Measurements from ENCODE around the gene CNN2.
A peak's percentile ranks its signal among the peaks of the same experiment; 100 is the strongest.

The CNN2 gene

DNA sequence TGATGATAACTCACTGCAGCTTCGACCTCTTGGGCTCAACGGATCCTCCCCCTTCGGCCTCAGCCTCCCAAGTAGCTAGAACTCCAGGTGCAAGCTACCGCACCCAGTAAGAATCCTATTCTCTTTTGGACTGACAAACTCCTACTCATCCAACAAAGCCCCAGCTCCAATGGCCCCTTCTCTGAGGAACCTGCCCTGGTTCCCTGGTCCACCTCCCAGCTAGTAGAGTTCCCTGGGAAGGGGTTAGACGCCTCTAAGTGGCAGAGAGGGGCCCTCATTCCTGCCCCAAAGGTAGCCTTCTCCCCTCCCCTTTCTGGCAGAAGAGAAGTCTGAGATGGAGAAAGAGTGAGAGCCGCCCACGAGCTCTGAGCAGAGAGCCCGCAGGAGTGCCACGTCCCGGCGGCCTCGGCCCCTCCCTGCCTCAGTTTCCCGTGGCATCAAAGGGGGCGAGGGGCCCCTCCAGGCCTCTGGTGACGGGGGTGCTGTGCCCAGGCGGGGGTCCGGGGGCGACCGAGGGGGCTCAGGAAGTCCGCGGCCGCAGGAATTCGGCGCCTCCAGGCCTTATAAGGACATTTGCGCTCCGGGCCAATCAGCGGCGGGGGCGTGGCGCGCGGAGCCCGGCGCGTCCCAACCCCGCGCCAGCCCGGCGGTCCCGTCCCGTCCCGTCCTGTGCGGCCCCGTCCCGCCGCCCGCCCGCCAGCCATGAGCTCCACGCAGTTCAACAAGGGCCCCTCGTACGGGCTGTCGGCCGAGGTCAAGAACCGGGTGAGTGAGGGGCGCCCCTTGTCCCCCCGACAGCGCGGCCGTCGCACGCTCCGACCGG, at the start of gene CNN2:
Gene CNN2, plus strand, starts transcription at position 649 of the 823 bp plus-strand sequence. Its CDS starts 54 bp downstream, at position 703.
- DNase-seq = no peak

DNA sequence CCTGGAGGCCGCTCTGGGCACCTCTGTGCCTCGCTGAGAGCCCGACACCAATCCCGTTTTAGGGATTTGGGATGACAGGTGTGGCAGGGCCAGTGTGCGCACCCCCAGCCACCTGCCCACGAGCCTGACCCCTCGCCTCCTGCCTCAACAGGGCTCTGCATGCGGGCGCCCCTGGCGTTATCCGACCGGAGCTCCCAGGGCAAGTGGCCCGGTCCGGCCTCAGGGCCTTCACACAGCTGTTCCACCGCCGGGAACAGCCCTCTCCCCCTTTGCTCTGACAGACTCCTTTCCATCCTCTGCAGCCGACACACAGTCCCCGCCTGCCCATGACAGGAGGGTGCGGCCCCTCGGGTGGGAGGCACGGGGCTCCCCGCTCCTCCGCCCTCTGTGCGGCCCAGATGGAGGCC, 49.3 kb upstream of the CNN2 start:
- DNase-seq = no peak

DNA sequence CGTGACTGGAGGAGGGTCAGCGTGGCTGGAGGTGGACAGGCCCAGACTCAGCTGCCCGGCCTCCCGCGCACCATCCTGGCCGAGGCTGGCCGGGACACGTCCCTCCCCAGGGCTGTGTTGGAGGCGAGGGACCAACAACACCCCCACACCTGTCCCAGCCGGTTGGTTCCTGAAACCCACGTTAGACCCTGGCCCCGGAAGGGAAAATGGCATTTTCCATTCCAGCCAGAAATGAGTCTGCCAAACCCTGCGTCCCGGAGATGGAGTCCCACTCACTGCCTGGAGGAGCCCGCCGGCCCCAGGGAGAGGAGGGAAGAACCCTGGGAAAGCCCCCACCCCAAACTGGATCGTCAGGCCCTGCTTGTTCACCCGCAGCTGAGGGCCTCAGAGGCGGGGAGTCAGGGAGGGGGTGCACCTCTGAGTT, 47.1 kb upstream of the CNN2 start:
- no peak for DNase-seq

DNA sequence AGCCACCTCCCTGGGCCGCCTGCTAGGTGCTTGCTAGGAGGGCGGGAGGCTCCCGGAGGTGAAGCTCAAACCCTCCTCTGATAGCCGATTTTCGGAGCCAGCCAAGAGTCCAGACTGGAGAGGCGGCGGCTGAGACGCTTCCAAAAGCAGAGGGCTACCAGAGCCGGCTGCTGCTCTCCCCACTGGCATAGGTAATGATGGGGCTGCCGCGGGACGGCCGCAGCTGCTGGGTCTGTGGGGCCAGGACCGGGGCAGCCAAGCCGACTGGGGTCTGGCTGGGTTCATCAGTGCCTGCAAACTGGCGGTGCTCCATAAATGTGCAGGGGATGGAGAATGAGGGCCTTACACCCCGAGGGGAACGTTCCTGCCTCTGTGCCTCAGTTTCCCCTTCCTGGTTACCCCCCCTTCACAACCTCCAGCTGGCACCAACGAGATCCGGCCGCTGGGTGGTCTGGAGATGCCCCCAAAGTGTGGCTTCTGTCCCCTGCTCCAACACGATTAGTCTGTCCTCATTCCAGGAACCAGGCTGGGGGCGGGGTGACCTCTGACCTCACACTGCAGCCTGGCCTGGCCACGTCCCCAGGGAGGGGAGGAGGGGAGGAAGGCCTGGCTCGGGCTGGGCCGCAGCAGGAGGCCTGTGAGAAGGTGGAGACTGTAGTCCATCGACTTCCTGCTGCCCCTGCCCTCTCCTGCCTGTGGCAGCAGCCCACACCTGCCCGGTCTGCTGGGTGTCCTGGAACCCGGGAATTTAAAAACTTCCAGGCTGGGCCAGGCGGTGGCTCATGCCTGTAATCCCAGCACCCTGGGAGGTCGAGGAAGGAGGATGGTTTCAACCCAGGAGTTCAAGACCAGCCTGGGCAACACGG, 46.0 kb upstream of the CNN2 start:
- no peak for DNase-seq

DNA sequence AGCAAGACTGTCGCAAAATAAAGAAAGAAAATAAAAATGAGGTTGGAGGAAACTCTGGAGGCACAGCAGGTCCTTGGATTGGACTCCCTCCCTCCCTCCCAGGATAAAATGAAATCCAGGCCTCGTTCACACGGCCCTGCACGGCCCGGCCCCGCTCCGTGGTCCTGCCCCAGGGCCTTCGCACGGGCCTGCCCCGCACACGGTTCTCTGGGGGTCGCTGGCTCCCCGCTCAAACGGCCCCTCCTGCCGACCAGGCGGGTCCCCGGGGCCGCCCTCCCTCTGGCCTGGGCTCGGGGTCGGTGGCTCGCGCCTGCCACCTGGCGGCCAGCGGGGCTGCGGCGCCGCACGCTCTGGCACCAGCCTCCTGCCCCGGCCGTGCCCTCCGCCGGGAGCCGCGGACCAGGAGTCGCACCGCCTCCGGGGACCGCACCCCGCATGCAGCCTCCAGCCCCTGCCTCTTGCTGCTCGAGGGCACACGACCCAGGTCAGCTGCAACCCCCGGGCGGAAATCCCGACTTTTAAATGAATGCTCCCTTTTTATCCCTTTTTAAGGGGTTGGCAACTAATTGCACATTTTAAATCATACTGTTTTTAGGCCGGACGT, 43.7 kb upstream of the CNN2 start:
- peak; percentile 20 for DNase-seq

DNA sequence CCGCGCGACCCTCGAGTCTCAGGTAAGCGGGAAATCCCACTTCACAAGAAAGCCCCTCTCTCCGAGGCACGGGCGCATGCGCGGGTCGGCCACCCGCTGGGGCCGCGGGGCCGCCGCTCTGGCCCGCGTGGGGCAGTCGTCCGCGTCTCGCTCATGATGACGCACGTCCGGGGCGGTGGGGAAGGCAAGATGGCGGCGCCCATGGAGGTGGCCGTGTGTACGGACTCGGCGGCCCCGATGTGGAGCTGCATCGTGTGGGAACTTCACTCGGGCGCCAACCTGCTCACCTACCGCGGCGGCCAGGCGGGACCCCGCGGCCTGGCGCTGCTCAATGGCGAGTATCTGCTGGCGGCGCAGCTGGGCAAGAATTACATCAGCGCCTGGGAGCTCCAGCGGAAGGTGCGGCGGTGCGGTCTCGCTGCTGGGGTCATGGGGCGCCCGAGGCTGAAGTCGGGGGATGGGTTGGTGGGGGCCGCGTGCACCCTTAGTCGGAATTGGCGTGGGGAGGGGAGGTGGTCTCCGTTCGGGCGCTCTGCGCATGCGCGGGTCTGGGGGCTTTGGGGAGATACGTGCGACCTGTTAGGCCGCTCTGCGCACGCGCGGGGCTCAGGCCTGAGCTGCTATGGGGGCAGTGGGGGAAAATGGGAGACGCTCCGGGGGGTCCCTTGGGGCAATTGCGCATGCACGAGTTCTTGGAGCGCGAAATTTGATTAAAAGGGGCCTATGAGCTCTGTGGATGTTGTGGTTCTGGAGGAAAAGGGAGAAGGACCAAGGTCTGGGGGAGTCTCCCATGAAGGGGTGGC, 42.0 kb upstream of the CNN2 start, which contains the start of gene WDR18:
Gene WDR18, plus strand, starts transcription at position 181 of the 803 bp plus-strand sequence. Its CDS starts 9 bp downstream, at position 190.
- DNase-seq = peak; percentile 69

DNA sequence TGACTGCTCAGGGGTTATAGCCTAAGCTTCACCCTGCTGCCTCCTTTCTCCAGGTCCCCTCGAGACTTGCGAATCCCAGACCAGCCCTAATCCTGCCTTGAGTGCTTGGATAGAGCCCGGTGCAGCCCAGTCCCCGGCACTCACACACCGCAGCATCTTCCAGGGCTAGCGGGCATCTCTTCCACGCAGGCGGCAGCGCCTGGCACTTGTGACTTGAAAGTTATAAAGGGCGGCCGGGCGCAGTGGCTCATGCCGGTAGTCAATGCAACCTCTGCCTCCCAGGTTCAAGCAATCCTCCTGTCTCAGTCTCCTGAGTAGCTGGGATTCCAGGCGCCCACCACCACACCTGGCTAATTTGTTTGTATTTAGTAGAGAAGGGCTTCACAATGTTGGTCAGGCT, 40.3 kb upstream of the CNN2 start:
- no peak for DNase-seq

DNA sequence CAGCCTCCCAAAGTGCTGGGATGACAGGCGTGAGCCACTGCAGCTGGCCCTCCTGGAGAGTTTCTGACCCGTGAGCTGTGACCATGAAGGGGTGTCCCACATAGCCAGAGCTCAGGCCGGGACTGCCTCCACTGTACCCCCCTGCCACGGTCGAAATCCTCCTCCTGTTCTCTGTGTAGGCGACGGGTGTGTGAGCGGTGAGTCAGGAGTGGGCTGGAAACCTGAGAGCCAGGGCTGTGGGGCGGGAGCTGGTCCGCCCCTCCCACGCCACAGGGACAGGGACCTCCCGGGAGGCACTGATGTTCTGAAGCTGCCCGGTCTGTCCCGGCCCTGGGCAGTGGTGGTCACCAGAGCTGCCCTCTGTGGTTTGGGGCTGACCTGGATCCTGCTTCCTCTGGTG, 38.3 kb upstream of the CNN2 start:
- no peak for DNase-seq

DNA sequence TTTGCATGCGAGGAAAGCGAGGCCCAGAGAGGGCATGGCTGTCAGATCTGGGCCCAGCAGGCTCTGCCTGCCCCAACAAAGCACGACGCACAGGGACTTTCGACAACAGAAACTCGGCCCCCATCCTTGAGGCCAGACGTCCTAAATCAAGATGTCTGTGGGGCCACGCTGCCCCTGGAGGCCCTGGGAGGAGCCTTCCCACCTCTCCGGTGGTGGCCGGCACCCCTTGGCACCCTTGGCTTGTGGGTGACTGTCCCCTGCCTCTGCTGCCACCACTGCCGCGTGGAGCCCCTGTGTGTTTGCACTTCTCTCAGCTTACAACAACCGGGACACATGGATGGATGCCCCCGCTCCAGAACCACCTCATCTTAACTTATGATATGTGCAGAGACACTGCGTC, 37.9 kb upstream of the CNN2 start:
- DNase-seq = no peak

DNA sequence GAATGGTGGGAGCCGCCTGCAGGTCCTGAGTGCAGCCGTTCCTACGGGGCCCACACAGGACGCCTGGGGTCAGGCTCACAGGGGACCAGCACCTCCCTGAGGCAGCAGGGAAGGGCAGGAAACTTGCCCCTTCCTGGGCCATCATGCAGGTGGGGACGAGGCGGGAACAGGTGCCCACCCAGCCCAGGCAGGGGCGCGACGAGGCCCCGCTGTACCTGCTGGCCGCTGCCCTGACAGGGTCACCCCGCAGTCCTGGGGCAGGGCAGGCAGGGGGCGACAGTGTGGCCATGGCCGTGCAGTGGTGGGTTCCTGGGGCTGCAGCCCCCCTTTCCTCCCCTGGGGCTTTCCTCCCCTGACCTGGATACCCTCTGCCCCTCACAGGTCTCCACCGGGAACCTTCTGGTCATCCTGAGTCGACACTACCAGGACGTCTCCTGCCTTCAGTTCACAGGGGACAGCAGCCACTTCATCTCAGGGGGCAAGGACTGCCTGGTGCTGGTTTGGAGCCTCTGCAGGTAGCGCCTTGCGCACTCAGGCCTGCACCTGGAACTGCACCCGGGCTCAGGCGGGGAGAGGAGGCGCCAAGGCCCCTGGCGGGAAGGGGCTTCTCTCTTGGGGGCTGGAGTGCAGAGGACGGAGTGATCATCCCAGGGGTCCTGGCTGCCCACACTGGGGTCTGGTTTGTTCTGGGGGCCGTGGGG, 36.9 kb upstream of the CNN2 start:
- no peak for DNase-seq

DNA sequence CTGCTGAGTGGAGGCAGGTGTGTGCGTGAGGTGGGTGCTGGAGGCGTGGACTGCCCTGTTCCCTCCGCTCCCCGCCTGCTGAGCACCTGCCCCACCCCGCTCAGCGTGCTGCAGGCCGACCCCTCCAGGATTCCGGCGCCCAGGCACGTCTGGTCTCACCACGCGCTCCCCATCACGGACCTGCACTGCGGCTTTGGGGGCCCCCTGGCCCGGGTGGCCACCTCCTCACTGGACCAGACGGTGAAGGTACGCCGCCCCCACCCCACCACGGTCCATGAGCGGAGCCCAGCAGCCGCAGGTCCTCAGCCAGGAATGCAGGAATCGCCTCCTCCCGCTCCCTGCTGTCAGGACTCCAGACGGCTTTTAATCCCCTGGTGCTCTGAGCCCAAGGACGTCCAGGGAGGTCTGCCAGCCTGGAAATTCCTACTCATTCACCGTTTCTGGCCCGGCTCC, 36.3 kb upstream of the CNN2 start:
- DNase-seq = no peak

DNA sequence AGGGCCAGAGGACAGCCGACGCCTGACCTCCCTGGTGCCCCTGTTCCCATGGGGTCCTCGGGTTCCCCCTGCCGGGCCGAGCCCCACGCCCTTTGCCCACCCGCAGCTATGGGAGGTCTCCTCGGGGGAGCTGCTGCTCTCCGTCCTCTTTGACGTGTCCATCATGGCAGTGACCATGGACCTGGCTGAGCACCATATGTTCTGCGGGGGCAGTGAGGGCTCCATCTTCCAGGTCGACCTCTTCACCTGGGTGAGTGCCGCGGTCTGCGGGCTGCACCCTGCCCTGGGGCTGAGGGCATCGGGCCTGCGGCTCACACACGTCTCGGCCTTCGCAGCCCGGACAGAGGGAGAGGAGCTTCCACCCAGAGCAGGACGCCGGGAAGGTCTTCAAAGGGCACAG, 35.7 kb upstream of the CNN2 start:
- no peak for DNase-seq

DNA sequence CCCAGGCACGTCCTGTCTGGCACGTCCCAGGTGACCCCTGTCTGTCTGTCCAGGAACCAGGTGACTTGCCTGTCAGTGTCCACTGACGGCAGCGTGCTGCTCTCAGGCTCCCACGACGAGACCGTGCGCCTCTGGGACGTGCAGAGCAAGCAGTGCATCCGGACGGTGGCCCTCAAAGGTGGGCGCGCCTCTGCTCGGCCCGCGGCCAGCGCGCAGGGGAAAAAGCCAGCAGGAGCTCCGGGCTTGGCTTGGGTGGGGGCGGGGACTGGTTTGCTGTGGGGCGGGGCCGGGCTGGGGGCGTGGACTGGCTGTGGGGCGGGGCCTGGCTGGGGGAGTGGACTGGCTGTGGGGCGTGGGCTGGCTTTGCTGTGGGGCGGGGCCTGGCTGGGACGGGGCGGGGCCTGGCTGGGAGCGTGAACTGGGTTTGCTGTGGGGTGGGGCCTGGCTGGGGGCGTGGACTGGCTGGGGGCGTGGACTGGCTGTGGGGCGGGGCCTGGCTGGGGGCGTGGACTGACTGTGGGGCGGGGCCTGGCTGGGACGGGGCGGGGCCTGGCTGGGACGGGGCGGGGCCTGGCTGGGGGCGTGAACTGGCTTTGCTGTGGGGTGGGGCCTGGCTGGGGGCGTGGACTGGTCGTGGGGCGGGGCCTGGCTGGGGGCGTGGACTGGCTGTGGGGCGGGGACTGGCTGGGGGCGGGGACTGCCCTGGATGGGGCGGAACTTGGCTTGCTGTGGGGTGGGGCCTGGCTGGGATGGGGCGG, 35.1 kb upstream of the CNN2 start:
- no peak for DNase-seq

DNA sequence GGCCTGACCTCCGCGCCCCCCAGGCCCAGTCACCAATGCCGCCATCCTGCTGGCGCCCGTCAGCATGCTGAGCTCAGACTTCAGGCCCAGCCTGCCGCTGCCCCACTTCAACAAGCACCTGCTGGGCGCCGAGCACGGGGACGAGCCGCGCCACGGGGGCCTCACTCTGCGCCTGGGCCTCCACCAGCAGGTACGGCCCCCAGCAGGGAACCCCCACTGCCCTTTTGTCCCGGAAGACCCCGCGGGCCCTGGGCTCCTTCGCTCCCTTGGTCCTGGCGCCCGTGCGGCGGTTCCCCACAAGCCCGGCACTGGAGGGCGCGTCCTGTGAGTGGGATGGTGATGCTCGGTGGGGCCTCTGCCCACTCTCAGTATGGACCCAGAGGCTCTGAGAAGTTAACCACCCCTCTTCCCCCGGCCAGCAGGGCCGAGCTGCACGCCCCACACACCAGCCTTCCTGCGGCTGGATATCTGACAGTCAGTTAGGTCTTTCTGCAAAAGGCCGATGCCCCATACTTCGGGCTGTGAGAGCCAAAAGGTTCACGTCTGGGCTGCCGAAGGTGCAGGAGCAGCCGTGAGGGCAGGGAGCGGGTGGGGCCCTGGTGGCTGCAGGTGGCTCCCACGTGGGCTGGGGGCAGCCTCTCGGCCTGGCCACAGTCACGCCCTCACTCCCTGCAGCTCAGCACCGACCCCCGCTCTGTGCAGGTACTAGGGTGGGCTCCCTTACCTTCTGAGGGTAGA, 34.3 kb upstream of the CNN2 start:
- DNase-seq = no peak

DNA sequence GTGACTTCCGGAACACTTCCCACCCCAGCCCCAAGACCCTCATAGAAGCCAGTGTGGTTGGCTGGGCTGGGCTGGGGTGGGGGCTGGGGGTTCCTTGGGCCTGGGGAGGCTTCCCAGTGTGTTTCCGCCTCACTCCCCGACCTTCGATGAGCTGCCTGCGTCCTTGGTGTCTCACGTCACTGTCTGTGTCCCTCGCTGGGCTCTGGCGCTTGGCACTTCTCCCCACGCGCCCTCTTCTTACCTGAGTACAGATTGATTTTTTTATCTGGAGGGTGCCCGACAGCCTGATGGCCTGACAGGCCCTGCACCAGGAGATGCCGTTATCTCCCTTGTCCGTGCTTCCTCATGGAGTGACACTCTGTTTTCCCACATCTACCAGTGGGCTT, 33.7 kb upstream of the CNN2 start:
- DNase-seq = no peak

DNA sequence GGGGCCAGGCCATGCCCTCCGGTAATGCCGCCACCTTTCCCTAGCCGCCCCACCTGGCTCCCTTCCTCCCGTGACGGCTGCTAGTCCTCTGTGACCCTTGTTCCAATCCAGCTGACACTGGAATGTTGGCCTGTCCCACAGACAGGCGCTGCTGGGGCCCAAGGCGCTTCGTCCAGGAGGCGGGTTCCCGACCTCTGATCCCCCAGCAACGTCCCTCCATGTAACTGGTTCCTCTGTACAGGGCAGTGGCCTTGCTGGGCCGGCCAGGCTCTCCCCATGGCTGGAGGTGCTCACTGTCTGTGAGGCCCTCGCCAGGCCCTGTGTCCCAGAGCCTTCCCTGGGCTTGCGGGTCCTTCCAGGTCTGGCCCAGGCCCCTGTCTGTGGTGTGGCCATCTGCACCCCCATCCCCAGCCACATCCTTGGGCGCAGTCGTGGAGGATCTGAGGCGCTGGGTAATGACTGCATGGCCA, 33.0 kb upstream of the CNN2 start:
- no peak for DNase-seq

DNA sequence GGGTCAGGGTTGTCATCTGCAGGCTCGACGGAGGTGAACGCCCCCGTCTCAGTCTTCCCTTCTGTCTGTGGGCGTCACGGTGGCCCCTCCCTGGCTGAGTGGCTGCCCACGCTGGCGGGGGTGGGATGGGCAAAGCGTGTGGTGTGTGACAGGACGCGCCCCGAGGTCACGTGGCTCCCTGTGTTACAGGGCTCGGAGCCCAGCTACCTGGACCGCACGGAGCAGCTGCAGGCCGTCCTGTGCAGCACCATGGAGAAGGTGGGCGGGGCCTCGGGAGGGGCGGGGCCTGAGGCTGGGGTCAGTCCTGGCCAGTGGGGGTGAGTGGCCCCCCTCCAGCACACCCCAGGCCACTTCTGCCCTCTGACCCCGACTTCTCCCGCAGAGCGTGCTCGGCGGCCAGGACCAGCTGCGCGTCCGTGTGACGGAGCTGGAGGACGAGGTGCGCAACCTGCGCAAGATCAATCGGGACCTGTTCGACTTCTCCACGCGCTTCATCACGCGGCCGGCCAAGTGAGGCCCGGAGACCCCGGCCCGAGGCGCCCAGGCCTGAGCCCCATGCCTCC, 32.5 kb upstream of the CNN2 start:
- DNase-seq = no peak

DNA sequence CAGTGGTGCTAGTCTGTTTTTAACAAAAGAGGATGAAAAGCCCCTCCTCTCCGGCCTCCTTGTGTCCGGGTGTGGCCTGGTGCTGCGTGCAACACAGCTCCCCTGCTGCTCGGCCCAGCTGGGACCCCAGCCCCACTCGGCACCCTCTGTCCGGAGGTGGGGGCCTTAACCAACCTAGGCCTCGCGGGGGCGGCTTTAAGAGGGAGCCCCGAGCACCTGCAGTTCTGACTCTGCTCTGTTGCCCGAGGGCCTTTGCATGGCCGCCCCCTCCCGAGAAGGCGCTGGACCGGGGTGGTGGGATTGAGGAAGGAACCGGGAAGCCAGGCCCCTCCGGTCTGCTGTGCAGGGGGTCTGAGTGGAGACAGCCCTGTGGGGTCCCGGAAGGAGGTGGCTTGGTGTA, 31.9 kb upstream of the CNN2 start:
- DNase-seq = no peak

DNA sequence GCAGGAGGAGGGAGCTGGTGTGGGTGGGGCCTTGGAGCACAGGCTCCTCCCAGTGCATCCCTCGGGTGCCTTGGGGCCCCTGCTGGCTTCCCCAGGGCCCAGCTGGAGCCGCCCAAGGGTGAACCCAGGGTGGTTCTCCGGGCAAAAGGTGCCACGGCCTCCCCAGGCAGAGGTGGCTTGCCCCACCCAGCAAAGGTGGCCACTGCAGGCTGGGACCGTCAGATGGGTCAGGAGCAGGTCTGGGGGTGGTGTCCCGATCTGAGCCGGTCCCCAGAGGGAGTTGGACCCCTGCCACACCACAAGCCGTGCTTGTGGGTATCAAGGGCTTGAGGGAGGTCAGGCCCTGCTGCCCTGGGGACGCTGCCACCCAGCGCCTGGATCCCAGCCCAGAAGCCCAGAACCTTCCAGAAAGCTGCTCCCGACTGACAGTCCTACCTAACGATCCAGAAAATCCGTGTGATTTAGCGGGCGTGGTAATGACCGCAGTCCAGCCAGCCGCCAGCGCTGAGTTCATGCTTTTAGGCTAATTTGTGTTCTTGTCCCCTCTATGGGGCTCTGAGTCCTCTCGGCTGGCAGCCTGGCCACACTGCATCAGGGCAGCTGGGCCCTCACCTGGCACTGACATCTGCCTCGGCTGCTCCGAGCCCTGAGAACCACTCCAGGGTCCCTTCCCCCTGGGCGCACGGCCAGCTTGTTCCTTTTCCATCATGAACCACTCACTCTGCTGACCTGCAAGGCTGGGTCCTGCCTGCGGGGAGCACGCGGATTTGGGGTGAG, 31.2 kb upstream of the CNN2 start:
- no peak for DNase-seq

Data from GF-D8 (cell line).